Measurements from ENCODE around the gene GRM4.
A peak's percentile ranks its signal among the peaks of the same experiment; 100 is the strongest.

GRM4 gene

DNA sequence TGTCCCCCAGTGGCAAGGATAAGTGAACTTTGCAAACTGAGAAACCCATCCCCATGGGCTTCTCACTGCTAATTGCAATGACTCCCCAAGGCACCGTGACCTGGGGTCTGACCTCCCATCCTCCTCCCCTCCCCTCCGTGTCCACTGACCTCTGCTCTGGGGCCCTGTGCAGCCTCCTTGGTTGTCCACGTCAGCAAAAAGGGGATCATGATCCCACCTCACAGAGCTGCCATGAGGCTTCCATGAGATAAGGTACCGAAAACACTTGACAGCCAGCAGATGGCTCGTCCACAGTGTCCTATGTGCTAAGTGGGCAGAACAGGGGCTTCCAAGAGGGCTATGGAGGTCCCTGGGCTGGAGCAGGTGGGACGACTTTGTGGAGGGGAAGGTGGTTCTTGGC lies 104.5 kb downstream of the GRM4 start:
- no peak for DNase-seq (ENCODE audit: low read depth)

DNA sequence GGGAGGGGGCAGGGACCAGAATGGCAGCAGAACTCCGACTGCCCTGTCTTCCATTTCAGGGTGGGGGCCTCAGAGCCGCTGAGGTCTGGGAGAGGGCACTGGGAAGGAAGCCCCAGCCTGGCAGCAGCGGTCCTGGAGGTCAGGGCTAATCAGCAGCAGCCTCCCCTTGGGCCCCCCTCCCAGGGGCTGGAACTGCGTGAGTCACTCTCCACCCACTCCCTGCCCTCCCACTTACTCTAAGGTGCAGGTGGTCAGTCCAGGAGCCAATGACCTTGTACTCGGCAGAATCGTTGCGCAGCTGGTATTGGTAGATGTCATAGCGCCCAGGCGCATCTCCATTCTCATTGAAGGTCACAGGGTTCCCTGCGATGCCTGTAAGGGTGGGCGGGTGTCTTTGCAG lies 105.9 kb downstream of the GRM4 start:
- no peak for DNase-seq (ENCODE audit: low read depth)

DNA sequence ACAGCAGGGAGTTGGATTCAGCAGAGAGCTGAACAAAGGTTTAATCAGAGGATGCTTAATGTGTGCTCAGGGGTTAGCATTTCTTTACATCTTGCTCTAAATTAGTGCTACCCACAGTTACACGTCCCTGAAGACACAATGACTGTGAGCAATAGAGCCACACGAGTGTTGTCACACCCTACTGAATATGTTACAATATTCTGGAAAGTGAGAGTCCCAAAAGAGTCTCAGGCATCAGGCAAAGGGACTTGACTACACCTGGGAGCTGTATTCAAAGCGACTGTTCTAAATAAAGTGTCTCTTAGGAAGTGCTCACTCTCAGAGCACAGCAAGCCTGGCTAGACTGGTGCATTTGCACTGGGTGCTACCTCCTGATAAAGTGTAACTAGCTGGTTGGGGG lies 108.7 kb downstream of the GRM4 start:
- no peak for DNase-seq (ENCODE audit: low read depth)

DNA sequence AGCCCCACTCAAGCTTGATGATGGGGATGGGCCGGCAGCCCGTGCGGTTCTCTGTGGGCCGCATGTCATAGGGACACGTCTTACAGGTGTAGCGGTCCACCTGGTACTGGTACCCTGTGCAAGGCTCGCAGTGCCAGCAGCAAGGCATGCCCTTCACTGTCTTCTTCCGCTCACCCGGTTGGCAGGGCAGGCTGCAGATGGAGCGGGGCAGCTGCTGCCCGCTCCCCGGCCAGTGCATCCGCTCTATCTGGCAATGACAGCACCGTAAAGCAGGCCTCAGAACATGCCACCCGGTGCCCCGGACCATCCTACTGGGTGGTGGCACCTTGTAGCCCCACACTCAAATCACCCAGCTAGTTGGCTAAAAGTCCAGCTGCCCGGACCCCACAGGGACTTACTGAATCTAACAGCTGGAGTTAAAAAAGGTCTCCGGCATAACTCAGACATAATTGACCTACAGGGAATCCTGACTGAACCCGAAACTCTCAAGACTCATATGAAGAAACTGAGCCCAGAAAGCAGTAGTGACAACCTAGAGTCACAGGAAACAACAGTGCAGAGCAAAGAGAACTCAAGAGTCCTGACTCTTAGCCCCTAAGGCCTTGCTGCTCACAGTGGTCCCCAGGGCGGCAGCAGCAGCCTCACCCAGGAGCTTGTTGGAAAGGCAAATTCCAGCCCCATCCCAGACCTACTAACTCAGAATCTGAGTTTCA lies 109.4 kb downstream of the GRM4 start:
- DNase-seq (ENCODE audit: low read depth): no peak

DNA sequence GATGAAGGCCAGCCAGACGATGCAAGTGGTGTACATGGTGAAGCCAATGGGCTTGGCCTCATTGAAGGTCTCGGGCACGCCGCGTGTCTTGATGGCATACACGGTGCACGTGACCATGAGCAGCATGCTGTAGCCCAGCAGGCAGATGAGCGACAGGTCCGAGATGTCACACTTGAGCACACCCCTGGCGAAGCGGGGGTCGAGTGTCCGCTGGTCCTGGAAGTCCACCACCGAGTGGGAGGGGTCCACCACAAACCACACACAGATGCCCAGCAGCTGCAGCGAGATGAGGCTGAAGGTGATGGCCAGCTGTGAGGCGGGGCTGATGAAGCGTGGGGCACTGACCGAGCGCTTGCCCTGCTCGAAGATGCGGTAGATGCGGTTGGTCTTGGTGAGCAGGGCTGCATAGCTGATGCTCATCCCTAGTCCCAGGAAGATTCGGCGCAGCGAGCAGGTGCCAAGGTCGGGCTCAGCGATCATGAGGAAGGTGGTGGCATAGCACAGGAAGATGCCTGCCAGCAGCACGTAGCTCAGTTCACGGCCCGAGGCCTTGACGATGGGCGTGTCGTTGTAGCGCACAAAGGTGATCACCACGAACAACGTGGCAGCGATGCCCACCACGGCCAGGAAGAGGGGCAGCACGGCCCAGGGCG lies 110.1 kb downstream of the GRM4 start:
- no peak for DNase-seq (ENCODE audit: low read depth)

DNA sequence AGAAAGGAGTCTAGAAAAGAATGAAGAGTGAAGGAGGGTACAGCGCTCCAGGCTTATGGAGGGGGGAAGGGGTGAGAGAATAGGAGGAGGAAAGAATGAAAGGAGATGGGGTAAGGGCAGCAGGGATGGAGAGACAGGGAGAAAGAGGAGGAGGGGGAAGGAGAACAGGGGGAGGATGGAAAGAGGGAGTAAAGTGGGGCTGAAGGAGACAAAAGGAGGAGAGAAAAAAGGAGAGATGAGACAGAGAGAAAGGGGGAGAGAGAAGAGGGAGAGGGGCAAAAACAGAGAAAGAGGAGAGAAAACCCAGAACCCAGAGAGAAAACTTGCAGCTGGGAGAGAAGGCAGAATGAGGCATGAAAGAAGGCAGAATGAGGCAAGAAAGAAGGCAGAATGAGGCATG lies 110.7 kb downstream of the GRM4 start:
- no peak for DNase-seq (ENCODE audit: low read depth)

DNA sequence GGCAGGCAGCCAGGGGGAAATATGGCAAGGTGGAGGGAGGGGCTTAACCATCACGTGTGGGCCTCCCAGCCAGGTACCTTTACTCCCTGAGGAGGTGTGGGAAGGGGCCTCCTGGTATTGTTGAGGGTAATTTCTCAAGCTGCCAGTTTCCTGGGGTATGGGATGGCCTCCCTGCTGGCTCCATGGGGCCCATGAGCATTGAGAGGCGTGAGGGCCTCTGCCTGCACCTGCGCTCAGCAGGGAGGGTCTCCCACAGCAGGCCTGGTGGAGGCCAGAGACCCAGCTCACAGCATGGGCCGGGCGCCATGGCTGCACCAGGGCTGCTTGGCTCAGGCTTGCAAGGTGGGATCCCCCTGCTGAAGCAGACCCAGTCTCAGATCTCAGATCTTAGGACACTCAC lies 113.0 kb downstream of the GRM4 start:
- DNase-seq (ENCODE audit: low read depth): no peak

DNA sequence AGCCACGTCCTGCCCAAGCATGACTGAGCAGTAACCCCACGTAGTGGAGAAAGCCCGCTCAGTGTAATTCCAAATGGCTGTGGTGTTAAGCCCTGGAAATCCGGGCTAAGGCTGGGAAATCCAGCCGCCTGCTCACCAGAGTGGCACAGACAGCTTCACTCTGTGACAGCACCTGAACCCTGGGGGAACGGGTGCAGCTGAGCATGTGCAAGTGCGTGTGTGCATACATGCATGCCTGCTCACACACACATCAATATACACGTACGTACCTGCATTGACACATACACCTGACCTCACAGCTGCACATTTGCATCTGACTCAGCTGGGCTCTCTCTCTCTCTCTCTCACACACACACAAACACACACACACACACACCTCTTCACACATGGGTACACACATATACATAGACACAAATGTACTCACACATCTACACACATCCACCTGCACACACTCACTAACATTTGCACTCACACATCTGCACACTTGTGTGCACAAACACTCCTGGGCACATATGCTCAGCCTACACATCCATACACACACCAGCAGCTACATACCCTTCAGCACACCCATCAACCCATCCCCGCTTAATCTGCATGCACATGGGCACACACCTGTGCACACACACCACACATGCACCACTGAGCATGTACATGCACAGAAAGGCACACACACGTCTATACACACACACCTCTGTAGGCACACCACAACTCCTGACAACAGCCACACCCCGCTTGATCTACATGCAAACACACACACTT lies 114.1 kb downstream of the GRM4 start:
- DNase-seq (ENCODE audit: low read depth): no peak

DNA sequence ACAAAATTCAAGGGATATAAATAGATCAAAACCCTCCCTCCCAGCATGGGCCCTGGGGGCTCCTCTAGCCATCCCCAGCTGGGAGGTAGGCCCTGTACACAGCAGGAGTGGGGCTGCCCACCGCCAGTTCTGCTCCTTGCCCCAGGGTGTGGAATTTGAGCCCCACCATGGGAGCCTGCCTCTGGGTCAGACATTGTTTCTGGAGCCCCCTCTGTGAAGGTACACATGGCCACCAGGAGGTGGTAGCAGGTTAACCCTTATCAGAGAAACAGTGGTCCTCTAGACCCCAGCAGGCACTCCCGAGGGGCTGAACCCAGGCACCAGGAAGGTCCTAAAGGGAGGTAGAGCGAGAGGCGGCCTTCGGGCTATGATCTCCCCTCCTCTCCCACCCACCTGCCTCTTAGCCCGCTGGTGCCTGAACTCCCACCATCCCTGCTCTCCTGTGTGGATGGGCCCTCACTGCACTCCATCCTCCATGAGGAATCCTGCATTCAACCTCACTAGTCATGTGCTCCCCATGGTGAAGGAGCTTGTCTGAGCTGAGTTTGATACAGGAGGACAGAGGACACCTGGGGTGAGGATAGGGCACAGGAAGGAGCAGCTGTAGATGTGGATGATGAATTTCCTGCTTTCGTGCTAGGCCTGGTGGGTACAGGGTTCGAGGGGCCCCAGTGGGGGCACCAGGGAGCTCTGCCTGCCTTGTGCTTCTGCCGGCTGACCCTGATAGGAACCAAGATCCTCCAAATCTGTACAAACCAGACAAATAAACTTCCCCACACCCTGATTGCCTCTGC lies 114.9 kb downstream of the GRM4 start:
- DNase-seq (ENCODE audit: low read depth): no peak

DNA sequence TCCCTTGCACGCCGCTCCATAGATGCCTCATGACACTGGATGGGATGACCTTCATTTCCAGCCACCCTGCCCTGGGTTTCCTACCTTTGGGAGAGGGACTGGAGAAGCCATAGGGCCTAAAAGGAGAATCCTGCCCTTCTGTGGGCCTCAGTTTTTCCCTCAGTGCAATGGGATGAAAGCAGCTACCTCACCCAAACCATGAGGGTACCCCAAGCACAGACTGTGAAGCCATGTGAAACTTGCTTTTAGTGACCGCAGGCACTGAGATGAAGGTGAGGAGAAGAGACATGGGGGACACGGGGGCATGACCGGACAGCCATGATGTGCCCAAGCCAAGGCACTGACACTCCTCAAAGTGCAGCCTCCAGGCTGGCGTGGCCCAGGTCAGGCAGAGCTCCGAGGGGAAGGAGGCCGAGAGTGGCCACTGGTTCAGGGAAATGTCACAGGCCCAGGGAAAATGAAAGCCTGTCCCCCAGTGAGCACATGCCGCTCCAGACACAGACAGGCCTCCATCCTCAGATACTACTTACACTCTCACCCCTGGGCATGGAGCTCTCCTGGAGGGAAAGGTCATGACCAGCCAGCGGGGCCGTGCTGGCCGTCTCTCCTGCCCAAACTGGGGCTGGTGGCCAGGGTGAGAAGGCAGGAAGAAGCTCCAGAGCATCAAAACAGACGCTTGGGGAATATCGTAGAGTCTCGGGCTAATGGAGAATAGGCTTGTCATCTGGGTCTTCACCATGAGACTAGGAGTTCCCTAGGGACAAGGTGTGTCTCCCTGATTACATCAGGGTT lies 116.2 kb downstream of the GRM4 start:
- DNase-seq (ENCODE audit: low read depth): no peak

DNA sequence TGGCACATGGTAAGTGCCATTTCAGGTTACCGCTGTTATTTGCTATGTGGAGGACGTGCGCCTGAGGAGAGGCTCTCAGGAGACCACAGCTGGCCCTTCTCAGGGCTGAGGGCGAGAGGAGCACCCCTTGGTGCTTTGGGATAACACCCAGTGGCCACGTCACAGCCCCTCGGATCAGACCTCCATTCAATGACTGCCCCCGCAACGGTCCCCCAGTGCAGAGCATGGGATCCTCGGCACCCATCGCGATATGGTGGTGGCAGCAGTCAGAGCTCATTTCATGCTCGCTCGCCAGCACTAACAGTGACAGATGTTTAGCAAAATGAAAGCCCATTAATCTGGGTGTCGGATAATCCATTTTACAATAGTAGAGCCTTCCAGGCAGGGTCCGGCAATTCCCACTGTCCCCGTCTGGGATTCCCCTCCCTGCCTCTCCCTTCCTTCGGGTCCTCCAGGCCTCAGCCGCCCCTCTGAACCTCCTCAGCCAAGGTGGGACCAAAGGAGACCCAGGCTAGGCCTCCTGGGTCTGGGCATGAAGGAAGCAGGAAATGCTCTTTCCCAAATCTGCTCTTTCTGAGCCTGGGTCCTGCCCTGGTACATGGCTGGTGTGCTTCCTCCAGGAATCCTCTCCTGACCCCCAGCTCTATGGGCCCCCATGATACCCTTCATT lies 117.1 kb downstream of the GRM4 start:
- DNase-seq (ENCODE audit: low read depth): no peak

DNA sequence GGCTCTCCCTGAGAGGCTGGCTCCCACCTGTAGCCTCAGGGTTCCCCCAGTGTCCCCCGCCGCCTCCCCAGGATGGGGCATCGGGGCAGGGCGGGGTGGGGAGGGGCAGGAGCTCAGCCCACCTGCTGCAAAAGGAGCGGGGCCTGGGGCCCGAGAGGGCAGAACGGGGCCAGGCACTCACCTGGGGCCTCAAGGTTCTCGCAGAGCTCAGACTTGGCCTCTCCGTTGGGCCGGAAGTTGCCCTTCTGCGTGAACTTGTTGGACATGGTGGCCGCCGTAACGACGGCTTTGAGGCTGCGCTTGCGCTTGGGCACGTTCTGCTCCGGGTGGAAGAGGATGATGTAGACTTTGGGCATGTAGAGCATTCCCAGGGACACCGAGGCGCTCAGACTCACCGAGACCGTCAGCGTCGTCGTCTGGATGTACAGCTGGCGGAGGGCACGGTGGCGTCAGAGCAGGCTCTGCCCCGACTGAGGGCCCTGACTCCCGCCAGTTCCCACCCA lies 117.9 kb downstream of the GRM4 start:
- no peak for DNase-seq (ENCODE audit: low read depth)

DNA sequence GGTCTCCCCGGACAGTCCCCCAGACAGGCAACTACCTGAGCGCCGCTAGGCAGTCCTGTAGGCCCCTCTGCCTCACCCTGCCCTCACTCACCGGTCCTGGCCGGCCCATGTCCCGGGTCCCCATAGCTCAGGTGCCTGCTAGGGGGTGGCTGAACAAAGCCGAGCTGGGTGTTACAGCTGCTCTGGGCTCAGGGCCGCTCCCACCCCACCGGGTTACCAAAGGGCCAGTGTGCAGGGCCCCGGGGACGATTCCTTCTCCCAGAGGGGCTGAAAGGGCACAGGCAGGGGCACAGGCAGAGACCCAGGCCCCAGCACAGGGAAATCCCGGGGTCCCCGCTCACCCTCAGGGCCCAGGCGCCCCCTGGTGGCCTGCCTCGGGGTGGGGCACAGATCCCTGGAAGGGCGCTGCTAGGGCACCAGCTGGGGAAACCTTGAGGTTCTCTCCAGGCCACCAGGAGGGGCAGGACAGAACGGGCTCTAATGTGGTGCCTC lies 118.4 kb downstream of the GRM4 start:
- peak; percentile 67 for DNase-seq (ENCODE audit: low read depth)

DNA sequence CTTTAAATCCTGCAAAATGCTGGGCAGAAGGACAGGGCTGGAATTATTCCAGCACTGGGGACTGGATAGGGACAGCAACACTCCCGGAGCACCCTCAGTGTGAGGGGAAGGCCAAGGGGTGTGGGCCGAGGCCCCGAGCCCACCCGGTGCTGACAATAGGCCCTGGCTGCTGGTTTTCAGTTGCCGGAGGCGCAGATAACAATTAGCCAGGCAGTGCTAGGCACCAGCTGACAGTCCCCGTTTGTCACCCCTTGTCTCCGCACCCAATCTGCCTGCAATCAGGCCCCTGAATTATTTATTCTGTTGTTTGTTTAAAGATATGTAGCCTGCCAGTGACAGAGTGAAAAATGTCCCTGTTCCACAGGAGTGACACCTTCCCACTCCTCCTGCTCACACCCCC lies 120.0 kb downstream of the GRM4 start:
- DNase-seq (ENCODE audit: low read depth): no peak

DNA sequence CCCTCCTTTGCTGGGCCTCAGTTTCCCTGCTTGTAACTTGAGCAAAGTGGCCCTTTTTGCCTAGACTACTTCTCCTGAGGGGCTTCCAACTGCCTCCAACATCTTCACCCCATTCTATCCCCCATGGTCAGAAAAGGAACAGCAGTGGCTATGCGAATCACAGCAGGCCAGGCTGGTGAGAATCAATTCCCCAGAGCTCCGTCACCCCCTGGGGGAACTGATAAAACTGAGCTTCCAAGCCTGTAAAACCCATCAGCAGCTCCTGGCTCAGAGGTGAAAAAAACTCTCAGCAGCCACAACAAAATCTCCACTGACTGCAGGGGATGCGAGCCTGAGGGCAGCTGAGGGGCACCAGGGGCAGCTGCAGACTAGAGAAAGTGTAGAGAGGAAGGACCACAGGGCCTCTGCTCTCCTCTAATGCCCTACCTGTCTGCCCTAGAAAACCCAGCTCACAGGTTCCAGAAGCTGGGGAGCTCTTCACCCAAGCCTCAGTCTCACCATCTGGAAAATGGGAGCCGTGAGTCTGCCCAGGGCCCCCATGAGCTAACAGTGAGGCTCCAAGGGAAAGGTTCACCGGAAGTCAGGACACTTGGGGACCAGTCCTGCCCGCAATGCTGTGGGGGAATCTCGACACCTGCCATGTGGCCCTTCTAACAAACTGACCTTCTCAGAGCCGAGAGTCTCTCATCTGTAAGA lies 120.6 kb downstream of the GRM4 start:
- DNase-seq (ENCODE audit: low read depth): no peak

DNA sequence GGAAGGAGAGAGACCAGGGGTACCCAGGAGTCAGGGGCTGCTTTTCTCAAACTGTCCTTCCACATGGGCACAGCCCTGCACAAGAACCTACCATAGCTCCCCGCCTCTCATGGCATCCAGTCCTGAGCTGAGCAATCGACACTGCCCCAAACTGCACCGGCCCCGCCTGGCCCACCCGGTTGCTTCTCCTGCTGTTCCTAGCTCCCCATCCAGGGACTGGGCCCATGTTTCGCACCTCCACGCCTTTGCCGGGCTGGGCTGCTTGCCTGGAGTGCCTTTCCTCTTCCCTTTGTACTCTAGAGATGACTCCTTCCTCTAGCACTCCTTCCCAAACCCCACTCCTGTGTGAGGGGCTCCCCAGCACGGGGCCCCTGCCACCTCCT lies 123.0 kb downstream of the GRM4 start:
- DNase-seq (ENCODE audit: low read depth): no peak

DNA sequence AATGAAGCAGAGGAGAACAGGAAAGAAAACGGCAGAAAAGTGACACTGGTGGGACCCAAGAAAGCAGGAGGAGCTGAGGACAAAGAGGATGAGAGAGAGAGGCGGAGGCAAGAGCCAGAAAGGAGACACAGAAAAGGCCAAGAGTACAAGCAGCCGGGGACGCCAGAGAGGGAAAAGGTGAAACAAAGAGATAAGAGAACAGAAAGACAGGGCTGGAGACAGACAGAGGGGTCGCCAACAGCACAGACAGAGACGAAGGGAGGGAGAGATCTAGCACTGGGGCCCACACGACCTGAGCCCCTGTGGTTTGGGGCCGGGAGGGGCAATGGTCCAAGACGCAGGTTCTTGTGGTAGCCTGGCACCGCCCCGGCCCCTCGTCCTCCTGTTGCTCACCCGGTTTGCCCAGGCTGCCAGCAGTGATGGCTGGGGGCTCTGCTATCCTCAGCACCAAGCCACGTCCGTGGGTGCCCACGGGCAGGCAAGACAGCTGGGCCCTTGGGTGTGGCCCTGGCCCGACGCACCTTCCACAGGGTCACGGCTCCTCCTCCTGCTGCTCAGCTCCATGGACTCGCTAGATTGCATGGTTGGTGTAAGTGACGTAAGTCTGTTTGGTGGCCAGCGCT lies 123.5 kb downstream of the GRM4 start:
- no peak for DNase-seq (ENCODE audit: low read depth)

DNA sequence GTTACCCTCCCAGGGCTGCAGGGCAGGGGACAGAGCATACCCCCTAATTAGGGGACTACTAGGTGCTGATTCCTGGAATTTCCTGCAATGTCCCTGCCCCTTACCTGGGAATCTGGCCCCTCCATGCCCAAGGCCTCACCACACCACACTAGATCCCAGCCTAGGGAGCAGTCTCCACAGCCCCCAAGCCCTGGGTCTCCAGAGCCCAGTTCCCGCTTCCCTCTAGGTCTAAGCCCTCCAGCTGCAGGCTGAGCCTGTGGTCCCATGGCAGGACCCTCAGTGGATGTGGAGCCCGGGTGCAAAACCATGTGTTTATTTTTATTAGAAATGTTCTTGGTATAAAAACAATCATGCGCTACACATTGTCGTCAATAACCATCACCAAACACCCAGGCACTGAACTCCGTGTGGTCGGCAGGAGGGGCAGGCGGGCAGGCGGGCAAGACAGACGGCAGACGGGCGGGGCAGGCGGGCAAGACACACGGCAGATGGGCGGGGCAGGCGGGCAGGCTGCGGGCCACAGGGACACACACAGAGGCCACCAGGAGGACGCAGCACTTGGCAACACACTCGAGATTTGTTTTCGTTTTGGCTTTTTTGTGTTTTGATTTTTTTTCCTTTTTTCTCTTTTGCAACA lies 124.2 kb downstream of the GRM4 start:
- DNase-seq (ENCODE audit: low read depth): no peak

Data from activated T-cell treated with anti-CD3 and anti-CD28 coated beads for 1 hour (primary cell).